Stimulated activated CD8-positive, alpha-beta memory T cell treated with anti-CD3 and anti-CD28 coated beads, Interleukin-7, amount 100 ng/mL, for 4 hours (primary cell): ENCODE results near the gene UTS2B.

Experiments
- DNase-seq, 2 donors: peaks; one replicate each; pipeline ENCODE4 v3.0.0-alpha.2; 2020; ENCODE audit warnings: low read depth in 2 of 2

UTS2B gene

GRCh38 chr3:191329654-191330529, at the start of gene UTS2B:
Gene UTS2B, minus strand, starts transcription at chr3:191330526. Its CDS starts 48,337 bp downstream, at chr3:191282189.
- no peak for DNase-seq

- no peak for DNase-seq
Observed at GRCh38 chr3:191380001-191380400, 49.7 kb upstream of the UTS2B start.

- DNase-seq = no peak
Observed at GRCh38 chr3:191379446-191379845, 49.1 kb upstream of the UTS2B start.

- no peak for DNase-seq
Observed at GRCh38 chr3:191378142-191378812, 48.0 kb upstream of the UTS2B start.

GRCh38 chr3:191376516-191377141, 46.3 kb upstream of the UTS2B start:
- DNase-seq = no peak

GRCh38 chr3:191373327-191373726, 43.0 kb upstream of the UTS2B start:
- no peak for DNase-seq

GRCh38 chr3:191372122-191372521, 41.8 kb upstream of the UTS2B start:
- DNase-seq = no peak

GRCh38 chr3:191369616-191370010, 39.3 kb upstream of the UTS2B start:
- no peak for DNase-seq

- no peak for DNase-seq
Observed at GRCh38 chr3:191368755-191369615, 38.7 kb upstream of the UTS2B start.

- DNase-seq = no peak
Observed at GRCh38 chr3:191366675-191367074, 36.3 kb upstream of the UTS2B start.

- no peak for DNase-seq
Observed at GRCh38 chr3:191363221-191363620, 32.9 kb upstream of the UTS2B start.

GRCh38 chr3:191362524-191363090, 32.3 kb upstream of the UTS2B start:
- no peak for DNase-seq

- DNase-seq = no peak
Observed at GRCh38 chr3:191362037-191362436, 31.7 kb upstream of the UTS2B start.

GRCh38 chr3:191361456-191361855, 31.1 kb upstream of the UTS2B start:
- DNase-seq = no peak

- no peak for DNase-seq
Observed at GRCh38 chr3:191360620-191361019, 30.3 kb upstream of the UTS2B start.

- DNase-seq = no peak
Observed at GRCh38 chr3:191358929-191359328, 28.6 kb upstream of the UTS2B start.

- DNase-seq = no peak
Observed at GRCh38 chr3:191357909-191358308, 27.6 kb upstream of the UTS2B start.

- no peak for DNase-seq
Observed at GRCh38 chr3:191356631-191357439, 26.5 kb upstream of the UTS2B start.

GRCh38 chr3:191355406-191355805, 25.1 kb upstream of the UTS2B start:
- no peak for DNase-seq

- DNase-seq = no peak
Observed at GRCh38 chr3:191353022-191353777, 22.9 kb upstream of the UTS2B start.
